HS-27A (cell line): Measurements from ENCODE around the gene TBX18.

Source experiments
- DNase-seq: peaks from one replicate; pipeline ENCODE4 v3.0.0-alpha.2; 2012; ENCODE audit warnings: low read depth, missing footprints

TBX18 gene

GRCh38 chr6:84772428-84773132 lies 8.2 kb upstream of the TBX18 start:
- DNase-seq = no peak

DNA sequence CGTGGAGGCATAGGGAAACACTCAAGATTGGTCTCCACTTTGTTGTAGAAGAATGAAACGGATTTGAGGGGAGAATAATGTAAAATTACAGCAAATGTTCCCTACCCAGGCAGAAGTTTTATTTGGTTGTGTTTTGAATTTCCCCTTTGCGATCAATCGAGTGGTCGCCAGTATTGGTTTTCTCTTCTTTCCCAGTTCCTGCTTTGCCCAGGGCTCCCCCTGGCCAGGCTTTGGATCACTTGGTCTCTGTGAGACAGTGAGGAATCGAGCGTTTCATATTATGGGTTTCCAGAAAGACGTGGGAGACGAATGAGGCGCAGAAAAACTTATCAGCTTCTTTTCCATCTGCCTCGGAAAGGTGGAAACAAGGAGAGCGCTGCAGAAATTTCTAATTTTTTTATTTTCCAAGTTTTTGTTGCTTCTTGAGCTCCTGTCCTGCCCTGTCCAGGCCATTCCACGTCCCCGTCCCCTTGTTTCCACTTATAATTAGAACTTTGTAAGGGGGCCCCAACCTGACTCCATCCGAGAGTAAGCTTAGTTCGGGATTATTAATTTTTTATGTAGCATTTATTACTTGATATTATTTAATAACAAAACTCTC lies 7.5 kb upstream of the TBX18 start:
- DNase-seq = no peak

DNA sequence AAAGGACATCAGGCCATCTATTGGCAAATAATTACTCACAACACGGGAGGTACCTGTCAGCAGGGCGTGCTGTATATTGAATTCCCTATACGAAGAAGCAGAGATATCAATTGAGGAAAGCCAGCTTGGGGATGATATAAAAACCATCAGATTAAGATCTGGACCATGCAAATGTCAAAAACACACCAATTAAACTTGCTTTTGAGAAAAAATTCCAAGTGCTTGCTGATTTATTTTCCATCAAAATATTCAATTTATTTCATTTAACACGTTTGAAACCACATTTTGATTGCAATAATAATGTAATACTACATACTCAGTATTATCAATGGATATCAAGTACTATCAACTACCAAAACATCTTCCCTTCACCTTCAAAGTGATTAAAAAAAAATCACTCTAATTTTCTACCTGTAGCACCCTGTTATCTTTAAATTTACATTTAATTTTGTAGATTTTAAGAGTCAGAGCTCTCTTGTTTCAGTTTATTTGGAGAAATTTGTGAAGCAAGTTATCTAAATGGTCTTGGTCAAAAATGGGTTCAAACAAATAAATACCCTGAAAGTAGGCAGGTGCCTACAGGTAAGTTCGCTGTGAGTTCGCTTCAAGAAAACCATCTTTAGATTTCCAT lies 6.8 kb upstream of the TBX18 start:
- DNase-seq = no peak

DNA sequence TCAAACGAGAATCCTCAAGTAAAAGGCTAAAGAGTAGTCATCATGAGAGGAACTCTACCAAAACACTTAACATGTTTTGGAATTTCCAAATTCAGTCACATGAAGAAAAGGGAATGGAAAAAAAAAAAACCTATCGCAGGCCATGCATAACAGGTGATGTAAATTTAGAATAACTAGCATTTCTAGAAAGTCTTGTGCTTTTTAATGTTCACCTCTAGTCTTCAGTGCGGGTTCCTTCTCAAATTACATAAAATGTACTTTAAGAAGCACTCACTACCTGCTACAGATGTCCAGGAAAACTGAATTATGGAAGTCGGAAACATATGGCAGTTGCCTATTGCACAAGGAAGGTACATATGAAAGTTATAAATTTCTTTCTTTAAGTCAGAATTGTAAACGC lies 6.1 kb upstream of the TBX18 start:
- DNase-seq = no peak

GRCh38 chr6:84769306-84769705 lies 4.9 kb upstream of the TBX18 start:
- DNase-seq = no peak

GRCh38 chr6:84768442-84769174 lies 4.2 kb upstream of the TBX18 start:
- DNase-seq = no peak

- no peak for DNase-seq
Measured at GRCh38 chr6:84767526-84768201, 3.3 kb upstream of the TBX18 start.

DNA sequence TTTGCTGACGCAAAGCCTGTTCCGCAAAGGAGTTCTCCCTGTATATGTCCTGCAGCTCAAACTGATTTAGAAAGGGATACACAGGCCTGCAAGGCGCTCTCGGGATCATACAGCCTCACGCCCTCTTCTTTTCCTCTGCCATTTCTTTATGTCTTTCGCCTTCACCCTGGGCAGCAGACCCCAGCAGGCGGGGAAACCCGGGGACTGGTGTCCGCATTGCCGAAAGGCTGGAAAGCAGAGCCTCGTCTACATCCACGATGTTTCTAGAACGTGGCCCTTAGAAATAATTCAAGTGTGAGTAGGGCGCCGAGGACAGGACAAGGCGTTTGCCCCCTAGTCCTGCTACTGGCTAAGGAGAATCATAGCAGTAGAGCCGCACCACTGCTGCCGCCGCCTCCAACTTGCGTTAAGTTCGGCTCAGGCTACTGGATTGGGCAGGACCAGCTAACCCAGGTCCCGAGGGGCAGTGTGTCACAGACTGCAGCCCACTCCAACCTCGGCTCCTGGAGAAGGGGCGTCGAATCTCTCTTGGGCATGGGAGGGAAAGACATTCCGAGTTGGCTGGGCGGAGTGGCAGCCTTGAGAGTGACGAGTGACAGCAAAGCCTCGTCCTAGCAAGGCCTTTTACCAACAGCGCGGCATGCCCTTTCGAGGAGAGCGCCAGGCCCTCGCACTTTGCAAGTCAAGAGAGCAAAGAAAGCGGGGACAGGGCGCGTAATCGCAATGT lies 2.6 kb upstream of the TBX18 start:
- no peak for DNase-seq

DNA sequence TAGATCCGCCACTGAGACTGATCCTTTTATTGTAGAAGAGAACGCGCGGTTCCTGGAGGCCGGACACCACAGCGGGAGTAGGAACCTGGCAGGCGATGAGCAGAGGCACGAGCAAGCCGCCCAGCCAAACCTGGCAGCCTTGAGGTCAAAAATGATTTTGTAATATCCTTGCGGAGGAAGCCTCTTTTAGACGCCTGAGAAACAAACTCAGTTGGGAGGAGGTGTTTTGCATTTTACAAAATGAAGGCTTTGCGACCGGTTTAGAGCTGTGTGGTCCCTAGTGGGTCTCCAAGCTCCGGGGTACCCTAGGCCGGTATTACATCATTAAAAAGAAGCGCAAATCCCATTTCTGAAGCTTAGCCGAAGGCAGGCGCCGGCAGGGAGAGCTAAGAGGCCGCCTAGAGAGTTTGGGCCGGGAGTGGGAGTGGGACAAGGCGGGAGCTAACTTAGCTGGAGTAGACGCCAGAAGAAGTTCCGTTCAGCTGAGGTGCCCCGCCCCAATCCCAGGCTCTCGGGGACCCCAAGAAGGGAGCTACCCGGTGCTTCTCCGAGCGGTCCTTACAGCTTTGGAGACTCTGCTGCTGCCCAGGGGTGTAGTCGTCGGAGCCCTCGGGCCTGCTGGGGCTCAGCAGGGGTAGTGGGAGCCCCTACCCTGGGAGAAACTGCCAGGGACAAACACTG lies 1.9 kb upstream of the TBX18 start:
- DNase-seq = no peak

GRCh38 chr6:84763886-84764331 lies 489 bp downstream of the TBX18 start:
- peak; percentile 3 for DNase-seq

GRCh38 chr6:84763003-84763885 lies 1.2 kb downstream of the TBX18 start:
- peak; percentile 14 for DNase-seq

DNA sequence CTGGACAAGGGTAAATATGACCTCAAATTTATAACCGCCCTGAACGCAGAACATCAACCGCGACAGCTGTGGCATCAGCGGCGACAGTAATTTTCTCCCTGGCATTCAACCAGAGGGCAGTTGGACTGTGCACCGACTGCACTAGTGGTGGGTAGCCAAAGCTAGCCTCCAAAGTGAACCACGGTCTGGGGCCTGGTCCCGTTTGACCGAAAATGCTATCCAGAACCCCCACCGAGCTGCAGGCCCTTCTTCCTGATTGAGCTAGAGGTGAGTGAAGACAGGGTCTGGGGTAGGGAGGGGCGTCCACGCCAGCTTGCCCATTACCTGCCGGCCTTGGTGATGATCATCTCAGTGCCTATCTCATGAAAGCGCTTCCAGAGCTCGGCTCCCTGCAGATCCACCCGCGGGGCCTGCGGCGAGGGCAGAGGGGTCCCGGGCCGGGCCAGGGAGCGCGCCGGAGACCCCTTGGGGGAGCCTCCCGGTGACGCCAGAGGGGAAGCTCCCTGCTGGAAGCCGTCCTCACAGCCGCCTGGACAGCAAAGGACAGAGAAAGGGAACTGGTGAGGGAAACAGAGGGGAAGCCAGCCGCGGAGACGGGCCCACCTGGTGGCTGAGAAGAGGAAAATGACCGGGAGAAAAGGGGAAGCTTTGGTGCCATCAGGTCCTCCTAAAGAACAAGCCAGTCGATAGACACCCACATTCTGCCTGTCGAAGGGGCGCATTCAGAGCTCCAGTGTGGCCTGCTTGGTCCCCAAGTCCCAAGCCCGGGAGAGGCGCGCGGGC lies 2.0 kb downstream of the TBX18 start:
- no peak for DNase-seq

DNA sequence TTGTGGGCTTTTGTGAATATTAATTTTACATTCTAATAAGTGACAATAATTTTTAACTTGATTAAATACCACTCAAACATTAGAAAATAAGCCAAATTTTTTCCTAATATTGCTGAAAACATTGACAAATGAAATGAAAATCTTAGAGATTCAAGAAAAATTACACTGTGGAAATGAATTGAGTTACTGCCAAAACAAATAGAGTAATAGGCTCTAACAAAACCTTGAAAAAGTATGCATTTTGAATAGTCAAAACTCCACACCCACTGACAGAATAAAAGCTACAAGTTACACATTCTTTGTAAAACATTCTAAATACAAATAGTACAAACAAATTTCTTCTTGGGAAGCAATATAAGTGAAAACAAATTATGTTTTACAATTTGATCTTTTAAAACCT lies 5.9 kb downstream of the TBX18 start:
- no peak for DNase-seq

GRCh38 chr6:84756877-84757276 lies 7.5 kb downstream of the TBX18 start:
- no peak for DNase-seq

DNA sequence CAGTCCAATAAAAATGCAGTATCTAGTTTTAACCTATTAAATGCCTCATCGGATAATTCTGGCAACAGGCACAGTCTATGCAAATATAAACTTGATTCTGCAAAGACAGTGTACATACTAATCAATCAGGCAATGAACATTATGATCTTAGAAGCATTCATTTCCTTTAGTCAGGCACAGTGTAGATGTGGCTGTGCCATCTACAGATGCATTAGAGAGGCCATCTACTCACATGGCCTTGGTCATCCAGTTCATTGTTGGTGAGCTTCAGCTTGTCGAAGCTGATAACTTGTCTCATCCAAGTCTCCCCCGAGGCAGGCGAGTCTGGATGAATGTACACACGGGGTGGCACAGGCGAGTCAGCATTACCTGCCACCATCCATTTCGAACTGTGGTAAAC lies 7.9 kb downstream of the TBX18 start:
- no peak for DNase-seq

GRCh38 chr6:84753173-84753572 lies 11.2 kb downstream of the TBX18 start:
- no peak for DNase-seq

GRCh38 chr6:84752118-84752850 lies 12.1 kb downstream of the TBX18 start:
- no peak for DNase-seq

DNA sequence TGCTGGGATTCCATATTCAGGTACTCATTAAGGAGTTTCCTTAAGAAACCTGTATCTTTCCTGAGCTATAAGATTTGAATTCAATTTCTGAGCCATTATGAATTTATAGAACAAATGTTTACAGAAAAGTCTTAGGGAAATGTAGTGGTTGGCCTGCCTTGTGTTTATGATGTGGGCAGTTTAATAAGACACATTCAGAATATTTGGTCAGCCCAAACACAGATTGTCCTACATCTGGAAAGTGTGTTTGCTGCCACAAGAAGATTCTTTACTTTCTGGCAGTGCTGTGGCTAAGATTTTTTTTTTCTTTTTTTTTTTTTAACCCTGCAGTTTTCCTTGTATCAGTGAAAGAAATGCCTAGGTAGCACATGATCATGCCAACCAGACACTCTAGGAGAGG lies 15.2 kb downstream of the TBX18 start:
- DNase-seq = no peak
